H1 (cell line): Measurements from ENCODE around the gene TTBK1. TPM values are rescaled to one million over a fixed set of nuclear protein-coding genes. Genes with fewer than 3 reads are reported as not detected.
A peak's percentile ranks its signal among the peaks of the same experiment; 100 is the strongest.

Experiments used
- CTCF ChIA-PET: fragments of 300-600 bp; sonication (Branson Sonifier 250); formaldehyde crosslinking; loops from one replicate; lab custom pipeline; 2021; ENCODE audit not compliant: partially characterized antibody; lab: Charles Lee
- POLR2A ChIA-PET: fragments of 300-600 bp; sonication (Branson Sonifier 250); formaldehyde crosslinking; loops from one replicate; lab custom pipeline; 2021; ENCODE audit warnings: inconsistent platforms; ENCODE audit not compliant: partially characterized antibody; lab: Charles Lee
- DNase-seq, 2 experiments: peaks; one replicate each; pipeline versions ENCODE4 v3.0.0 to v3.0.0-alpha.2; 2010 to 2022; ENCODE audit warnings: low spot score in 2 of 2, low read depth in 1 of 2, mixed read lengths in 1 of 2
- FAIRE-seq: peaks from 2 replicates; lab custom pipeline; 2011; peaks lifted over from hg19 to GRCh38; lab: Jason Lieb, UNC
- H2AFZ ChIP-seq: 2 replicates; pipeline ENCODE4 v1.8.1; 2012; ENCODE audit warnings: low read length, inconsistent platforms
- H2AK5ac ChIP-seq: 2 replicates; pipeline ENCODE4 v1.6.1; 2013; ENCODE audit warnings: low read depth, low read length
- H2BK120ac ChIP-seq: replicated peaks from 2 replicates; pipeline ENCODE3; 2013; ENCODE audit warnings: low read depth, low read length, inconsistent platforms
- H2BK12ac ChIP-seq: 2 replicates; pipeline ENCODE4 v1.6.1; 2013; ENCODE audit warnings: low read depth, low read length
- H2BK15ac ChIP-seq: 2 replicates; pipeline ENCODE4 v1.6.1; 2013; ENCODE audit warnings: low read length
- H2BK20ac ChIP-seq: 2 replicates; pipeline ENCODE4 v1.6.1; 2013; ENCODE audit warnings: low read length
- H2BK5ac ChIP-seq: 2 replicates; pipeline ENCODE4 v1.6.1; 2013; ENCODE audit warnings: low read depth, low read length
- H3K14ac ChIP-seq: 2 replicates; pipeline ENCODE4 v1.6.1; 2013; ENCODE audit warnings: inconsistent platforms; ENCODE audit not compliant: insufficient read length
- H3K18ac ChIP-seq: 2 replicates; pipeline ENCODE4 v1.6.1; 2013; ENCODE audit warnings: low read length; ENCODE audit errors: extremely low read depth
- H3K23ac ChIP-seq: 2 replicates; pipeline ENCODE4 v1.6.1; 2013; ENCODE audit warnings: inconsistent platforms; ENCODE audit not compliant: insufficient read length
- H3K23me2 ChIP-seq: 2 replicates; pipeline ENCODE4 v1.6.1; 2013; ENCODE audit warnings: low read depth, low read length
- H3K27ac ChIP-seq: 2 replicates; pipeline ENCODE4 v1.6.1; 2011; ENCODE audit warnings: low read depth, low read length, inconsistent platforms
- H3K27me3 ChIP-seq, 4 experiments: replicated peaks in 1 of 4; 1 replicate in 1 of 4; 2 replicates in 3 of 4; pipeline versions ENCODE4 v1.6.1 to v1.8.1; 2011 to 2013; ENCODE audit warnings: low read length in 3 of 4, mild to moderate bottlenecking in 3 of 4, inconsistent platforms in 2 of 4, mixed read lengths in 2 of 4, moderate library complexity in 1 of 4; ENCODE audit not compliant: control insufficient read depth in 3 of 4, insufficient read depth in 3 of 4; ENCODE audit errors: extremely low read depth in 1 of 4
- H3K36me3 ChIP-seq, 4 experiments: 2 replicates each; pipeline versions ENCODE4 v1.6.1 to v1.8.1; 2011 to 2013; ENCODE audit warnings: mild to moderate bottlenecking in 4 of 4, low read length in 3 of 4, moderate library complexity in 2 of 4, control low read depth in 1 of 4, inconsistent platforms in 1 of 4; ENCODE audit not compliant: insufficient read depth in 4 of 4, control insufficient read depth in 2 of 4
- H3K4ac ChIP-seq: replicated peaks from 2 replicates; pipeline ENCODE3; 2013; ENCODE audit warnings: low read length, low read depth, mixed read lengths, inconsistent platforms; ENCODE audit not compliant: insufficient read length
- H3K4me1 ChIP-seq, 4 experiments: replicated peaks in 1 of 4; 1 replicate in 1 of 4; 2 replicates in 3 of 4; pipeline versions ENCODE4 v1.6.1 to v1.8.1; 2011 to 2013; ENCODE audit warnings: low read length in 3 of 4, inconsistent platforms in 2 of 4, mixed read lengths in 1 of 4; ENCODE audit not compliant: insufficient read depth in 4 of 4, control insufficient read depth in 3 of 4
- H3K4me2 ChIP-seq, 2 experiments: 2 replicates each; pipeline versions ENCODE4 v1.6.1 to v1.8.1; 2011 to 2013; ENCODE audit warnings: low read depth in 2 of 2, low read length in 2 of 2, control low read depth in 1 of 2, inconsistent platforms in 1 of 2, mild to moderate bottlenecking in 1 of 2; ENCODE audit not compliant: insufficient read depth in 1 of 2
- H3K4me3 ChIP-seq, 4 experiments: fragments of 200-600, 300-600 bp in 1 of 4; sonication (generic), shearing (Covaris generic), sonication (Bioruptor Twin) in 1 of 4; 2 replicates each; pipeline versions ENCODE4 v1.5.1 to v1.8.1; 2011 to 2016; ENCODE audit warnings: low read length in 4 of 4, low read depth in 3 of 4, control low read depth in 2 of 4, inconsistent platforms in 2 of 4, mild to moderate bottlenecking in 2 of 4, mixed read lengths in 1 of 4, moderate library complexity in 1 of 4; ENCODE audit not compliant: insufficient read depth in 2 of 4; ENCODE audit errors: extremely low read depth in 1 of 4
- H3K56ac ChIP-seq: replicated peaks from 2 replicates; pipeline ENCODE3; 2013; ENCODE audit warnings: low read depth, mild to moderate bottlenecking, mixed read lengths, low read length, inconsistent platforms; ENCODE audit not compliant: insufficient read length
- H3K79me1 ChIP-seq: 2 replicates; pipeline ENCODE4 v1.6.1; 2013; ENCODE audit warnings: low read depth, low read length, control low read depth
- H3K79me2 ChIP-seq, 2 experiments: 2 replicates each; pipeline versions ENCODE4 v1.6.1 to v1.8.1; 2012 to 2013; ENCODE audit warnings: low read length in 2 of 2, mild to moderate bottlenecking in 2 of 2, inconsistent platforms in 1 of 2; ENCODE audit not compliant: insufficient read depth in 2 of 2, control insufficient read depth in 1 of 2
- H3K9ac ChIP-seq, 4 experiments: replicated peaks in 1 of 4; 1 replicate in 1 of 4; 2 replicates in 3 of 4; pipeline versions ENCODE4 v1.6.1 to v1.8.1; 2011 to 2013; ENCODE audit warnings: low read depth in 3 of 4, low read length in 3 of 4, control low read depth in 2 of 4, mild to moderate bottlenecking in 2 of 4, moderate library complexity in 2 of 4, inconsistent platforms in 1 of 4; ENCODE audit errors: extremely low read depth in 1 of 4
- H3K9me3 ChIP-seq, 2 experiments: 2 replicates each; pipeline versions ENCODE4 v1.6.1 to v1.8.1; 2012 to 2013; ENCODE audit warnings: mild to moderate bottlenecking in 2 of 2, moderate library complexity in 2 of 2, control low read depth in 1 of 2, inconsistent platforms in 1 of 2, low read depth in 1 of 2, low read length in 1 of 2, mixed read lengths in 1 of 2; ENCODE audit not compliant: insufficient read depth in 2 of 2
- H4K20me1 ChIP-seq, 2 experiments: replicated peaks in 1 of 2; 2 replicates each; pipeline versions ENCODE3 to v1.8.1; 2011 to 2013; ENCODE audit warnings: inconsistent platforms in 2 of 2, low read length in 2 of 2, mild to moderate bottlenecking in 1 of 2; ENCODE audit not compliant: insufficient read depth in 2 of 2, control insufficient read depth in 1 of 2
- H4K5ac ChIP-seq: 2 replicates; pipeline ENCODE4 v1.6.1; 2013; ENCODE audit warnings: low read length, low read depth, mixed read lengths, inconsistent platforms; ENCODE audit not compliant: insufficient read length
- H4K8ac ChIP-seq: 2 replicates; pipeline ENCODE4 v1.8.0; 2013; ENCODE audit warnings: mild to moderate bottlenecking, moderate library complexity, low read length, inconsistent platforms; ENCODE audit not compliant: insufficient read depth; ENCODE audit errors: extremely low read depth
- H4K91ac ChIP-seq: replicated peaks from 2 replicates; pipeline ENCODE3; 2013; ENCODE audit warnings: low read length, mixed read lengths, inconsistent platforms; ENCODE audit not compliant: insufficient read length
- KDM1A ChIP-seq: fragments of 200-600, 300-600 bp; sonication (generic); IDR thresholded peaks from 2 replicates; pipeline ENCODE4 v1.7.1; 2016; ENCODE audit warnings: mild to moderate bottlenecking, low read length, borderline replicate concordance
- TBP ChIP-seq: IDR thresholded peaks from 2 replicates; pipeline ENCODE4 v1.6.1; 2011; ENCODE audit warnings: low read depth, low read length, improper control_type of control experiment
- WGBS, 2 experiments: shearing (Covaris generic) in 1 of 2; methylation state at CpG; one replicate each; pipeline versions ENCODE4 v1.1.6 to v1.1.7; 2013 to 2015; ENCODE audit warnings: low lambda C conversion rate in 2 of 2, mixed read lengths in 2 of 2, inconsistent platforms in 1 of 2, low coverage in 1 of 2, missing lambda C conversion rate in 1 of 2; ENCODE audit not compliant: insufficient replicate concordance in 2 of 2, insufficient coverage in 1 of 2, insufficient read length in 1 of 2; ENCODE audit errors: extremely low coverage in 1 of 2, missing lambda C conversion rate in 1 of 2; 5-methylcytosine and 5-hydroxymethylcytosine counted together
- polyA plus RNA-seq, 7 experiments: library from polyadenylated mRNA; depleted of rRNA in 3 of 7; stranded (reverse) in 5 of 7; unstranded in 2 of 7; fragments of >200 nt in 5 of 7; fragments of 200-250 nt in 2 of 7; gene quantifications; 1 replicate in 5 of 7; 2 replicates in 1 of 7; 4 replicates in 1 of 7; pipeline versions ENCODE4 v1.2.1 to v1.2.3, GENCODE V29; 2011 to 2013; ENCODE audit warnings: missing spikeins in 2 of 7, mixed read lengths in 2 of 7
- total RNA-seq: library from RNA; stranded (reverse); fragmentation: NEBNext Ultra II Directional; extraction: Animal tissue kit (Norgen Biotek cat#: 25700); gene quantifications from 2 replicates; pipeline ENCODE4 v1.2.1, GENCODE V29; 2021

TTBK1 gene
- total and polyA plus RNA-seq, 2 of the 8 experiments (the other 6 are each of a cell fraction or from before 2014, with no cell fraction given) = 0.53 to 1.6 TPM

- no peak overlapping the region for H3K56ac ChIP-seq
- no peak overlapping the region for H2BK5ac ChIP-seq
- peak; percentile 82; the same call in 1 of the 2 replicates for TF ChIP-seq KDM1A
- no peak for TF ChIP-seq TBP
- TF ChIP-seq, all 59 proteins: peak for 1
- WGBS, 2 experiments = 82% methylated on average over 12 of the region's 12 CpGs; no CpG with 5 or more reads in 1 of the 2 experiments
- Histone ChIP-seq H3K79me2 (no peaks in the 10 kb centered on the region), H4K20me1 (peaks cover 0 to 6% of the 10 kb centered on the region in 2 experiments), H3K23me2 (peaks cover 10% of the 10 kb centered on the region; the same call in 1 of the 2 replicates), H3K9ac (no peak overlapping the region), H3K9me3 (no peaks in the 10 kb centered on the region), H4K91ac (no peak overlapping the region), H3K4me2 (no peak overlapping the region), H2BK12ac (no peak overlapping the region), H2BK20ac (no peak overlapping the region), H3K27ac (no peak overlapping the region), H2BK15ac (no peak overlapping the region), H3K27me3 (peaks cover 0 to 2% (median 0%) of the 10 kb centered on the region in 4 experiments; a peak in 1 of 7 replicates), H3K79me1 (no peaks in the 10 kb centered on the region), H2AFZ (no peak overlapping the region), H2AK5ac (0 out of 2 replicates have a peak overlapping the region, but pooled peaks have one; percentile 32), H3K4ac (no peak overlapping the region), H3K4me1 (no peaks in the 10 kb centered on the region), H4K8ac (no peak overlapping the region; the same call in 1 of the 2 replicates), H3K23ac (no peak overlapping the region), H4K5ac (no peak overlapping the region), H3K14ac (no peak overlapping the region), H3K4me3 (no peak overlapping the region), H3K36me3 (no peaks in the 10 kb centered on the region; a peak in 1 of 8 replicates), H2BK120ac (no peak overlapping the region), H3K18ac (no peak overlapping the region)
- ChIA-PET POLR2A (interaction anchor here (1.0 to 5.7 kb wide), 4 partner anchors 10 to 23 kb away, joined by 3 to 45 read pairs (median 10); partner anchors contain the start of gene CRIP3), CTCF (interaction anchor here (1.1 to 5.9 kb wide), 4 partner anchors 9 to 208 kb away, joined by 3 to 50 read pairs (median 10); partner anchors contain the start of gene CRIP3)
- FAIRE-seq = no peak
- DNase-seq = no peak
These were observed 55.5 kb downstream of the TTBK1 start for GRCh38 chr6:43298565-43299337.
